Renal cortical epithelial cell (primary cell): ENCODE results near the gene TFR2. TPM values are rescaled to one million over a fixed set of nuclear protein-coding genes. Genes with fewer than 3 reads are reported as not detected.

Source experiments
- DNase-seq: peaks from one replicate; pipeline ENCODE4 v3.0.0-alpha.2; 2011; ENCODE audit warnings: low read depth
- total RNA-seq: library from RNA; depleted of rRNA; stranded (reverse); fragments of >200 nt; gene quantifications from 2 replicates; pipeline ENCODE4 v1.2.3, GENCODE V29; 2014

Gene TFR2
- total RNA-seq, 1 donor from 2014 or later = 0.35 TPM

GRCh38 chr7:100585511-100586265 is 55.7 kb downstream of the TFR2 start, which contains the start of gene LRCH4:
LRCH4 (minus strand) TSS chr7:100586129; CDS start chr7:100586100, 29 bp downstream.
- DNase-seq = no peak

- DNase-seq = peak; percentile 48
These were observed 56.5 kb downstream of the TFR2 start for GRCh38 chr7:100584683-100585510.

- DNase-seq = no peak
These were observed 57.2 kb downstream of the TFR2 start for GRCh38 chr7:100584054-100584682.

- DNase-seq = no peak
These were observed 58.0 kb downstream of the TFR2 start for GRCh38 chr7:100583132-100584053.

GRCh38 chr7:100582650-100583049 is 58.7 kb downstream of the TFR2 start:
- DNase-seq = no peak

- DNase-seq = no peak
These were observed 59.2 kb downstream of the TFR2 start for GRCh38 chr7:100582041-100582579.

- DNase-seq = no peak
These were observed 60.7 kb downstream of the TFR2 start for GRCh38 chr7:100580466-100581283.

- DNase-seq = no peak
These were observed 62.8 kb downstream of the TFR2 start for GRCh38 chr7:100578246-100579183.

- DNase-seq = no peak
These were observed 63.8 kb downstream of the TFR2 start for GRCh38 chr7:100577507-100577906.

GRCh38 chr7:100577103-100577502 is 64.2 kb downstream of the TFR2 start:
- DNase-seq = no peak

GRCh38 chr7:100576384-100576993 is 64.9 kb downstream of the TFR2 start:
- no peak for DNase-seq

- DNase-seq = no peak
These were observed 65.5 kb downstream of the TFR2 start for GRCh38 chr7:100575746-100576383.

- DNase-seq = no peak
These were observed 66.1 kb downstream of the TFR2 start for GRCh38 chr7:100575206-100575631.

- DNase-seq = no peak
These were observed 66.8 kb downstream of the TFR2 start for GRCh38 chr7:100574362-100575205.

- DNase-seq = no peak
These were observed 67.5 kb downstream of the TFR2 start, which contains the start of gene SAP25 for GRCh38 chr7:100573691-100574361. SAP25 (minus strand) TSS chr7:100573900; CDS start chr7:100573742, 158 bp downstream.

GRCh38 chr7:100572949-100573675 is 68.2 kb downstream of the TFR2 start:
- no peak for DNase-seq
